ENCODE measurements around the gene NOS3.

The NOS3 gene

DNA sequence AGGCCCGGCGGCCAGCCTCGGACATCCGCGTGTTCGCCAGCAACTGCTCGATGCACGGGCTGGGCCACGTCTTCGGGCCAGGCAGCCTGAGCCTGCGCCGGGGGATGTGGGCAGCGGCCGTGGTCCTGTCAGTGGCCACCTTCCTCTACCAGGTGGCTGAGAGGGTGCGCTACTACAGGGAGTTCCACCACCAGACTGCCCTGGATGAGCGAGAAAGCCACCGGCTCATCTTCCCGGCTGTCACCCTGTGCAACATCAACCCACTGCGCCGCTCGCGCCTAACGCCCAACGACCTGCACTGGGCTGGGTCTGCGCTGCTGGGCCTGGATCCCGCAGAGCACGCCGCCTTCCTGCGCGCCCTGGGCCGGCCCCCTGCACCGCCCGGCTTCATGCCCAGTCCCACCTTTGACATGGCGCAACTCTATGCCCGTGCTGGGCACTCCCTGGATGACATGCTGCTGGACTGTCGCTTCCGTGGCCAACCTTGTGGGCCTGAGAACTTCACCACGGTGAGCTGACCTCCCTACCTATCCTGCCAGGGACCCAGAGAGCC, 58.2 kb downstream of the NOS3 start:
- Histone ChIP-seq H3K27ac (ENCODE audit: poor library complexity, severe bottlenecking) (no peak overlapping the region), H3K4me1 (ENCODE audit: insufficient read depth, poor library complexity, severe bottlenecking) (no peaks in the 10 kb centered on the region), H3K4me3 (ENCODE audit: severe bottlenecking) (no peak overlapping the region), H3K9me3 (ENCODE audit: severe bottlenecking) (no peaks in the 10 kb centered on the region), H3K27me3 (ENCODE audit: insufficient read depth, poor library complexity, severe bottlenecking) (peaks cover 6% of the 10 kb centered on the region), H3K36me3 (ENCODE audit: low read depth) (no peaks in the 10 kb centered on the region)
- TF ChIP-seq, protein P1, sequence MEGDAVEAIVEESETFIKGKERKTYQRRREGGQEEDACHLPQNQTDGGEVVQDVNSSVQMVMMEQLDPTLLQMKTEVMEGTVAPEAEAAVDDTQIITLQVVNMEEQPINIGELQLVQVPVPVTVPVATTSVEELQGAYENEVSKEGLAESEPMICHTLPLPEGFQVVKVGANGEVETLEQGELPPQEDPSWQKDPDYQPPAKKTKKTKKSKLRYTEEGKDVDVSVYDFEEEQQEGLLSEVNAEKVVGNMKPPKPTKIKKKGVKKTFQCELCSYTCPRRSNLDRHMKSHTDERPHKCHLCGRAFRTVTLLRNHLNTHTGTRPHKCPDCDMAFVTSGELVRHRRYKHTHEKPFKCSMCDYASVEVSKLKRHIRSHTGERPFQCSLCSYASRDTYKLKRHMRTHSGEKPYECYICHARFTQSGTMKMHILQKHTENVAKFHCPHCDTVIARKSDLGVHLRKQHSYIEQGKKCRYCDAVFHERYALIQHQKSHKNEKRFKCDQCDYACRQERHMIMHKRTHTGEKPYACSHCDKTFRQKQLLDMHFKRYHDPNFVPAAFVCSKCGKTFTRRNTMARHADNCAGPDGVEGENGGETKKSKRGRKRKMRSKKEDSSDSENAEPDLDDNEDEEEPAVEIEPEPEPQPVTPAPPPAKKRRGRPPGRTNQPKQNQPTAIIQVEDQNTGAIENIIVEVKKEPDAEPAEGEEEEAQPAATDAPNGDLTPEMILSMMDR (IDR thresholded peaks at IDR 0.05; ENCODE audit: poor library complexity, severe bottlenecking), result no peak
- ATAC-seq (ENCODE audit: low read depth) (no peak), DNase-seq (ENCODE audit: low spot score) (no peak)

- H3K27ac ChIP-seq (ENCODE audit: poor library complexity, severe bottlenecking), result no peak overlapping the region
- TF ChIP-seq, protein P1 (IDR thresholded peaks at IDR 0.05; ENCODE audit: poor library complexity, severe bottlenecking), result no peak
- no peaks in the 10 kb centered on the region for H3K36me3 ChIP-seq (ENCODE audit: low read depth)
- H3K4me1 ChIP-seq (ENCODE audit: insufficient read depth, poor library complexity, severe bottlenecking), result no peaks in the 10 kb centered on the region
- no peak overlapping the region for H3K4me3 ChIP-seq (ENCODE audit: severe bottlenecking)
- DNase-seq (ENCODE audit: low spot score) (no peak), ATAC-seq (ENCODE audit: low read depth) (peak; percentile 67)
- H3K9me3 ChIP-seq (ENCODE audit: severe bottlenecking), result no peaks in the 10 kb centered on the region
- peaks cover 6% of the 10 kb centered on the region for H3K27me3 ChIP-seq (ENCODE audit: insufficient read depth, poor library complexity, severe bottlenecking)
Measured at GRCh38 chr7:151051108-151051507, 60.3 kb downstream of the NOS3 start.

- Histone ChIP-seq H3K27me3 (ENCODE audit: insufficient read depth, poor library complexity, severe bottlenecking) (peaks cover 6% of the 10 kb centered on the region), H3K4me1 (ENCODE audit: insufficient read depth, poor library complexity, severe bottlenecking) (no peaks in the 10 kb centered on the region), H3K27ac (ENCODE audit: poor library complexity, severe bottlenecking) (no peak overlapping the region), H3K9me3 (ENCODE audit: severe bottlenecking) (no peaks in the 10 kb centered on the region), H3K36me3 (ENCODE audit: low read depth) (no peaks in the 10 kb centered on the region), H3K4me3 (ENCODE audit: severe bottlenecking) (no peak overlapping the region)
- ATAC-seq (ENCODE audit: low read depth) (no peak), DNase-seq (ENCODE audit: low spot score) (no peak)
- TF ChIP-seq, protein P1 (IDR thresholded peaks at IDR 0.05; ENCODE audit: poor library complexity, severe bottlenecking), result no peak
Measured at GRCh38 chr7:151053096-151053495, 62.3 kb downstream of the NOS3 start.

- peaks cover 3% of the 10 kb centered on the region for H3K4me1 ChIP-seq (ENCODE audit: insufficient read depth, poor library complexity, severe bottlenecking)
- no peak overlapping the region for H3K4me3 ChIP-seq (ENCODE audit: severe bottlenecking)
Measured at GRCh38 chr7:151053751-151054150, 62.9 kb downstream of the NOS3 start.

DNA sequence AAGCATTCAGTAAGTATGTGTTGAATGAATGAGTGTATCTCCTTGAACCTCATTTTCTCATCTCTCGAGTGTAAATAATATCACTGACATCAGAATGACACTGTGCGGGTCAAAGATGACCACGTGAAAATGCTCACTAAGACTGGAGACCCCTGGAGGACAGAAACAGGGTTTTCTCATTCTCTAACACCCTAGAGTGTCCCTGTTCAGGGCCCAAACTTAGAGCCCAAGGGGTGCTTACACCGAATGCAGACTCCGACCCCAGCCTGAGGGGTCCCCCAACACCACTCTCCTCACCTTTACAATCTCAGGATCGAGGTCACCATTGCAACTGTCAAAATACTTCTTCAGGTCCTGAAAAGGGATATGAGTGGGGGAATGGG, 65.5 kb downstream of the NOS3 start:
- no peak overlapping the region for H3K27ac ChIP-seq (ENCODE audit: poor library complexity, severe bottlenecking)
- no peaks in the 10 kb centered on the region for H3K9me3 ChIP-seq (ENCODE audit: severe bottlenecking)
- H3K27me3 ChIP-seq (ENCODE audit: insufficient read depth, poor library complexity, severe bottlenecking), result no peaks in the 10 kb centered on the region
- DNase-seq (ENCODE audit: low spot score) (no peak), ATAC-seq (ENCODE audit: low read depth) (no peak)
- H3K4me1 ChIP-seq (ENCODE audit: insufficient read depth, poor library complexity, severe bottlenecking), result peaks cover 9% of the 10 kb centered on the region
- no peaks in the 10 kb centered on the region for H3K36me3 ChIP-seq (ENCODE audit: low read depth)
- TF ChIP-seq, protein P1 (IDR thresholded peaks at IDR 0.05; ENCODE audit: poor library complexity, severe bottlenecking), result no peak
- H3K4me3 ChIP-seq (ENCODE audit: severe bottlenecking), result no peak overlapping the region

More at GRCh38 chr7:151053751-151054150, 62.9 kb downstream of the NOS3 start:
- no peaks in the 10 kb centered on the region for H3K36me3 ChIP-seq (ENCODE audit: low read depth)
- TF ChIP-seq, protein P1 (IDR thresholded peaks at IDR 0.05; ENCODE audit: poor library complexity, severe bottlenecking), result no peak
- no peak for DNase-seq (ENCODE audit: low spot score)
- no peaks in the 10 kb centered on the region for H3K9me3 ChIP-seq (ENCODE audit: severe bottlenecking)
- ATAC-seq (ENCODE audit: low read depth), result no peak
- H3K27ac ChIP-seq (ENCODE audit: poor library complexity, severe bottlenecking), result no peak overlapping the region
- H3K27me3 ChIP-seq (ENCODE audit: insufficient read depth, poor library complexity, severe bottlenecking), result peaks cover 6% of the 10 kb centered on the region

Data from RWPE2 (cell line).